ENCODE data around the gene ENTPD1.
"Not testable (repeated sequence)": the region's sequence is repeated elsewhere in the genome, so short reads cannot be mapped to it uniquely, and the experiment has no call there.

The ENTPD1 gene, protein sequence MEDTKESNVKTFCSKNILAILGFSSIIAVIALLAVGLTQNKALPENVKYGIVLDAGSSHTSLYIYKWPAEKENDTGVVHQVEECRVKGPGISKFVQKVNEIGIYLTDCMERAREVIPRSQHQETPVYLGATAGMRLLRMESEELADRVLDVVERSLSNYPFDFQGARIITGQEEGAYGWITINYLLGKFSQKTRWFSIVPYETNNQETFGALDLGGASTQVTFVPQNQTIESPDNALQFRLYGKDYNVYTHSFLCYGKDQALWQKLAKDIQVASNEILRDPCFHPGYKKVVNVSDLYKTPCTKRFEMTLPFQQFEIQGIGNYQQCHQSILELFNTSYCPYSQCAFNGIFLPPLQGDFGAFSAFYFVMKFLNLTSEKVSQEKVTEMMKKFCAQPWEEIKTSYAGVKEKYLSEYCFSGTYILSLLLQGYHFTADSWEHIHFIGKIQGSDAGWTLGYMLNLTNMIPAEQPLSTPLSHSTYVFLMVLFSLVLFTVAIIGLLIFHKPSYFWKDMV

DNA sequence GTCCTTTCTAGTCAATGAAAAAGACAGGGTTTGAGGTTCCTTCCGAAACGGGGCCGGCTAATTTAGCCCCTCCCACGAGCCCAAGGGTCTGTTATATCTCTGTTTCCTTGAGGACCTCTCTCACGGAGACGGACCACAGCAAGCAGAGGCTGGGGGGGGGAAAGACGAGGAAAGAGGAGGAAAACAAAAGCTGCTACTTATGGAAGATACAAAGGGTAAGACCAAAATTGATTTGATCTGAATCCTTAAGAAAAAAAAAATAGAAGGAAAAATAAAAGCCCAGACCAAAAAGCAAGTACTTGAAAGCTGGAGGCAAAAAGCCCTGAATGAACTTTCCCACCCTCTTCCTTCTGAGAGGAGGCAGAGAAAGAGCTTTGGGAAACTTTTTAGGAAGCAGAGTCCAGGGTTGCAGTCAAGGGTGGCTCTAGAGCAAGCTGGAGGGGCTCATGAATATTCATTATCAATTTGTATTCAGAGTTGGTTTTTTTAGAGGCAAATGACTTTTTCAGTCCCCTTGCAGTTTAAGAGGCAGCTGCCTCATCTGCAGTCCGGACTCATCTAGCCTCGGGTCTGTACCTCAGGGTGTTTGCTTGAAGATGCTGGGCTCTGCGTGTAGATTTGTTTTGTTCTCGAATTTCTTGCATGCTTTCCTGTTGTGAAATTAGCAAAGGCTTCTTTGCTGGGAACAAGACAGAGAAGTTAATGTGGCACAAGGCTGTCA lies at the start of gene ENTPD1:
TSS of gene ENTPD1 (plus strand) at position 123 of the 721 bp plus-strand sequence. CDS start at position 200, 77 bp downstream.
- DNase-seq (ENCODE audit: low read depth in 2 of 2) = no peak

DNA sequence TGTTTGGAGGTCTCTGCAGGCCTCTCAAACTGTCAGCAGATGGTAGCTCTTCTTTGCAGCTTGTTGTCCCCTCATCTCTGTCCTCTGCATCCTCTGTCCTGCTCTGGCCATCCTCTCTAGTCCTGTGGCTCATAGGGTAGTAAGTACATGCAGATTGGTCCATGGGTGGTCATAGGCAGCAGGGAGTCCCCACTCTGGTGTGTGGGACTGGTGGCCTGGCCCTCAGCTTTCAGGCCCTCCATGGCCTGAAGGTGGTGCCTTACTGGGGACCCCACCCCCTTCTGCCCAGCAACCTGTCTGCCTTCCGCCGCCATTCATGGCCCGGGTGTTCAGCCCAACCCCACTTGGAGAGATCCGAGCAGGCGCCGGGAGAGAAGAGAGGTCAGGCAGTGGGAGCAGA lies 49.4 kb upstream of the ENTPD1 start:
- DNase-seq (ENCODE audit: low read depth in 2 of 2) = no peak

DNA sequence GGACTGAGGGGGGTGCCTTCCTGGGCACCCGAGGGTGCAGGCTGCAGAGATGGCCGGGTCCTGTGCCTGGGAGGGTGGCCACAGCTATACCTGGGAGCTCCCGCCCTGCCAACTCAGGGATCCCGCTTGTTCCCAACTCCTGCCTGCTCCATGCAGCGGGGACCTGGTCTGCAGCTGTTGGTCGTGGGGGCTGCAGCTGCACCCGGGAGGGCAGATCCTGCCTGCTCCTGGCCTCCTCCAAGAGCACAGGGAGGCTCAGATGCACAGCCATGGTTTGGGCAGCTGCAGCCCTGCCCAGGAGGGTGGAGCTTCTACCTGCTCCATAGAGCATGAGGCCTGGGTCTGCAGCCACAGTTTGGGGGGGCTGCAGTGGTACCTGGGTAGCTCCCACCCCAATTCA lies 49.0 kb upstream of the ENTPD1 start:
- DNase-seq (ENCODE audit: low read depth in 2 of 2) = no peak

DNA sequence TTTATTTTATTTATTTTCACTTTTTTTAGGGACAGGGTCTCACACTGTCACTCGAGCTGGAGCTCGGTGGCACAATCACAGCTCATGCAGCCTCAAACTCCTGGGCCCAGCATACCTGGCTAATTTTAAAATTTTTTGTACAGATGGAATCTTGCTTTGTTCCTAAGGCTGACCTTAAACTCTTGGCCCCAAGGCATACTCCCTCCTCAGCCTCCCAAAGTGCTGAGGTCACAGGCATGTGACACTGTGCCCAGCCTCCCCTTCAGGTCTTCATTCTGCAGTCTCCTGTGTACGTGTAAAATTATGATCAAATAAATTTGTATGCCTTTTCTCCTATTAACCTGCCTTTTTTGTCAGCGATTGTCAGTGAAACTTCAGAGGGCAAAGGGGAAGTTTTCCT lies 44.5 kb upstream of the ENTPD1 start:
- no peak for DNase-seq (ENCODE audit: low read depth in 2 of 2)

DNA sequence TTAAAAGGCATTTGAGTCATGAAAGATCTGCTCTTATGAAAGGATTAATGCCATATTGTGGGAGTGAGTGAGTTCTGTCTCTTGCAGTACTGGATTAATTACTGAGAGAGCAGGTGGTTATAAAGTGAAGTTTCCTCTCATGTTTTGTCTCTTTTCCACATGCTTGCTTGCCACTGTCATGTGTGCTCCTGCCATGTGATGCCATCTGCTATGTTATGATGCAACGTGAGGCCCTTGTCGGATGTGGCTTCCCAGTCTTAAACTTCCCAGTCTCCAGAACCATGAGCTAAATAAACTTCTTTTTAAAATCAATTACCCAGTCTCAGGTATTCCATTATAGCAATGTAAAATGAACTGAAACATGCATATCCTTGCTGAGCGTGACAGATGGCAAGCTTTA lies 39.5 kb upstream of the ENTPD1 start:
- DNase-seq (ENCODE audit: low read depth in 2 of 2) = no peak

DNA sequence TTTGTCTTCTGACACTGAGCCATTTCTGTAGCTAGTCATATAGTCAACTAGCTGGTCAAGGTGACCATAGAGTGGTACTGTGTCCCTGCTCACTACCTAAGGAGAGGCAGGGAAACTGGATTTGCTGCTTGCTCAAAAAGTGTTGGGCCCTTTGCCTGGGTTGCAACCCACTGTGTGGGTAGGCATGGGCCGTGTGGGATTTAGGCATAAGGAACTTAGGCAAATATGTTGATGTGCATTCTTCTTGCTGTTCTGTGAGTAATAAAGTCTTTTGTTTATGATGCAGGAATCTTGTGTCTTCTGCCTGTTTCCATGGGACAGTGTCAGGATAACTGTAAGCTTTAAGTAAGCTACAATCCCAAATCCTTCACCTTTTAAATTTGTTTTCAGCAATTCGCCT lies 39.1 kb upstream of the ENTPD1 start:
- no peak for DNase-seq (ENCODE audit: low read depth in 2 of 2)

DNA sequence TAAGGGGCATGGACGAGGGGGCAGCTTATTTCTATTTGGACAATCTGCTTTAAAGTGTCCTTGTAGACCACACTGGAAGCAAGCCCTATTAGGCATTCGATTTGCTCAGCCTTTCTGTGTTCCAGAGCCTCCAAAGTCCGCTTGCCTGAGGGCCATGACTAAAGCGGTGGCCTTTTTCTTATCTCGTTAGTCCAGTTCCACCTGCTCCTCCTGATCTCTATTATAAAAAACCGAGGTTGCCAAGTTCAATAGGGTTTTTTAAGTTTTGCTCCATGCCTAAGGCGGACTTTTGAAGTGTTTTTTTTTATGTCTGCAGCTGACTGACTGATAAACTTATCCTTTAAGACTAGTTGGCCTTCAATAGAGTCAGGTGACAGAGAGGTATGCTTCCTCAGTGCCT lies 35.2 kb upstream of the ENTPD1 start:
- DNase-seq (ENCODE audit: low read depth in 2 of 2) = not testable (repeated sequence)

DNA sequence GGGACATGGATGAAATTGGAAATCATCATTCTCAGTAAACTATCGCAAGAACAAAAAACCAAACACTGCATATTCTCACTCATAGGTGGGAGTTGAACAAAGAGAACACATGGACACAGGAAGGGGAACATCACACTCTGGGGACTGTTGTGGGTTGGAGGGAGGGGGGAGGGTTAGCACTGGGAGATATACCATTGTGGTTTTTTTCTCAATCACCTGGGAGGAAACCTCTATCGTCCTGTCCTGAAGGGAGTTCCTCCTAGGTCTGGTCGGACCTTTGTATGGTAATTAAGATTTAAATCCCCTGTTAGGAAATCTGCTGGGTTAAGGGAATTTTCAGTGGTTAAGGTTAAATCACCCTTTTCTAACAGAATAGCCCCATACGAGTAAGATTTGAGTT lies 33.5 kb upstream of the ENTPD1 start:
- DNase-seq (ENCODE audit: low read depth in 2 of 2) = not testable (repeated sequence)

DNA sequence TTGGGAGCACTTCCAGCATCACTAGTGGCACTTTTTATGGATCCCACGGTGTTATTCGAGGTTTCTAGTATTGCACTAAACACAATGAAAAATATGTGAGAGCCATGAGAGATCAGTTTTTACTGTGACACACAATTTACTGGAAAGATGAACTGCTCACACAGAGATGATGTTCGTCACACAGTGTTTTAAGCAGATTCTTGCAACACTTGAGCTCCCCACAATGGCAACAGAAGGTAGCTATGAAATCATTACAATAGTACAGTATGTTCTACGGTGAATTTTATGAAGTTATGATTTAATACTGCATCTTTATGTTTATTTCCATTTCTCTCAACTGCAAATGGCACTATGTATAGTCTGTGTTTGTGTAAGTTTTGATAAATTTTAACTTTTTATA lies 27.4 kb upstream of the ENTPD1 start:
- DNase-seq (ENCODE audit: low read depth in 2 of 2) = no peak

DNA sequence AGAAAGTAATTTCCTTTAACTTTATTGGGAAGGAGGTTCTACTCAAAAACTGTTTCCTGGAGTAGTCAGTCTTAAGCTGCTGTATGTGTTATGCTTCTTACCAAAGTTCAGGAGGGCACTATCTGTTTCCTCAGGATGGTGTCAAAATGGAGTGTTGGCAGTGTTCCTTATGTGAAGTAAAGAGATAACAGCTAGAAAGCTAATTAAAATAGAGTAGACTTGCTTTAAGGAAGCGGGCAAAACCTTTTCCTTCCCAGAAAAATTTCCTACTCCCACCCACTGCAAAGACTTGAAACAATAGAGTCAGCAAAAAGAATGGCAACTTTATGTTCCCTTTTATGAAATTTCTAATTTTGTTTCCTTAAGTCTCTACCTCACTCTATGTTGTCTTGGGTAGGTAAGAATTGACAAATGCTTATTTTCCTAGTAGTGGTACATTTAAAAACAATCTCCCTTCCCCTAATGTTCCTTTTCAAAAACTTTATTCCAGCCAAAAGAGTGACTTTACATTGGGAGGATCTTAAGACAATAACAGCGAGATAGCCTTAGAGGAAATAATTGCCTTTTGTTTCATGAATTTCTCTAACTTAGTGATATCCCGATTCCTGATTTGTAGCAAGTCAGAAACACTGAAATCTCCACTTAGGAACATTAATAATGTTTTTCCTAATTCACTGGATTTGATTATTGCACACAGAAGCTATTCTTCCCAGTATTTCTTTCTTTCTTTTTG lies 26.5 kb upstream of the ENTPD1 start:
- DNase-seq (ENCODE audit: low read depth in 2 of 2) = no peak

DNA sequence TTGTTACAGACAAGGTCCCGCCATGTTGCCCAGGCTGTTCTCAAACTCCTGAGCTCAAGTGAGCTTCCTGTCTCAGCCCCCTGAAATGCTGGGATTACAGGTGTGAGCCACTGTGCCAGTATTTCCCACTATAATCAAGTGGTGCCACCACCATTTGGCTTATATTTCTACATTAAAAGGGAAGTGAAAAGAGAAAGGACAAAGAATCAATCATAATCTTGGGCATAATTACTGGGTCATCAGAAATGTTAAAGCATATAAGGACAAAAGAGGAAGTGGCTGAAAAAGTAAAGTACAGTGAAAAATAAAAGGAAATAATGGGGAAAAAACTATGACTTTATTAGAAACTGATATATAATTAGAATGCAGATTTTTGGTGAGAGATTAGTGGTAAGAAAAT lies 25.7 kb upstream of the ENTPD1 start:
- DNase-seq (ENCODE audit: low read depth in 2 of 2) = no peak

DNA sequence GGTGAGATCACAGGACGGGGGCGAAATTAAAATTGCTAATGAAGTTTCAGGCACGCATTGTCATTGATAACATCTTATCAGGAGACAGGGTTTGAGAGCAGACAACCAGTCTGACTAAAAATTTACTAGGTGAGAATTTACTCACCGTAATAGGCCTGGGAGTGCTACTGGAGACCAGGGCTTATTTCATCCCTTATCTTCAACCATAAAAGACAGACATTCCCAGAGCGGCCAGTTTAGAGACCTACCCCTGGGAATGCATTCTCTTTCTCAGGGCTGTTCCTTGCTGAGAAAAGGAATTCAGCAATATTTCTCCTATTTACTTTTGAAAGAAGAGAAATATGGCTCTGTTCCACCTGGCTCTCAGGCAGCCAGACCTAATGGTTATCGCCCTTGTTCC lies 23.1 kb upstream of the ENTPD1 start:
- not testable (repeated sequence) for DNase-seq (ENCODE audit: low read depth in 2 of 2)

DNA sequence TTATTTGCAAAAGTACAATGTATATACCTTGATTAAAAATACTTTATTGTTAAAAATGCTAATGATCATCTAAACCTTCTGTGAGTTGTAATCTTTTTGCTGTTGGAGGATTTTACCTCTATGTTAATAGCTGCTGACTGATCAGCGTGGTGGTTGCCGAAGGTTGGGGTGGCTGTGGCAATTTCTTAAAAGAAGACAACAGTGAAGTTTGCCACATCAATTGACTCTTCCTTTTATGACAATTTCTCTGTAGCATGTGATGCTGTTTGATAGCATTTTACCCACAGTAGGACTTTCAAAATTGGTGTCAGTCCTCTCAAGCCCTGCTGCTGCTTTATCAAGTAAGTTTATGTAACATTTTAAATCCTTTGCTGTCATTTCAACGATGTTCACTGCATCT lies 16.9 kb upstream of the ENTPD1 start:
- DNase-seq (ENCODE audit: low read depth in 2 of 2) = no peak

DNA sequence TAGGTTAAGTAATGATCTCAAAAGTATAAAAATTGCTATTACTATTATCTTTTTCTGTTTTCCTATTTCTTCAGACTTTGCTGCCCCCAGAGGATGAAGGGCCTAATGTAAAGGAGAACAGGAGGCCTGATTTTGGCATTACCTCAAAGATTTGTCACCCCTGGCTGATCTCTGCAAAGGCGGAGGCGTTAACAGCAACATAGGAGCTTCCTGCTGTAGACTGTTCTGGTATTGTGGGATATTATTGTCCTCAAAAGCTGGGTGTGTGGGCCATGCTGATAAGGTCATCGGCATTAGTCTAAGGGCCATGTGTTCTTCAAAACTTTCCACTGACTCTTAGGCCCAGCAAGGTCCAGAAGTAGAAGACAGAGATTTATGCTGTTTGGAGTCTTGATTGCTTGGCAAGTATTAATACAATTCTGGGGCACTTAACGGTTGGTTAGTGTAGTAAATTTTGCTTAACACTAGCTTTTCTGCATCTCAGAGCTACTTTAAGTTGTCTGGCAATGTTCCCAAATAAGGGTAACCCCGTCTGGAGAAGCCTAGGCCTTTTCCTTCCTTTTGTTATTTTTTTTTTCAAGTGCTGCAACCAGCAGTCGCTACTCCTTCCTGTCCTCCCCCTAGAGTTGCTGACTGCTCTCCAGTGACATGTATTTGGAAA lies 14.0 kb upstream of the ENTPD1 start:
- no peak for DNase-seq (ENCODE audit: low read depth in 2 of 2)

DNA sequence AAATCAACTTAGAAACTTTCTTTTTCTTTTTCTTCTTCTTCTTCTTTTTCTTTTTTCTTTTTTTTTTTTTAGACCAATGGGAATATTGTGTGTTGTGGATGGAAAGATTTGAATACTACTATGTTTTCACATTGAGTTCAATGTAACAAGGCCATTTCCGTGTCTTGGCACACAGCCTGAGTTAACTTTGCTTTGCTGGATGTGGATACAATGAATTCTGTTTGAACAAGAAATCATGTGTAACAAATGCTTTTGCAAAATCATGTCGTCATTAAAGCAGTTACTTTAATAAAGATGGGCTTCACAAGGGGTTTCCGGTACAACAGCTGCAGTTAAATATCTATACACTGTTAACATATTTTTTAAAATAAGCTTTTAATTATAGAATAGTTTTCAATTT lies 13.5 kb upstream of the ENTPD1 start:
- DNase-seq (ENCODE audit: low read depth in 2 of 2) = no peak

DNA sequence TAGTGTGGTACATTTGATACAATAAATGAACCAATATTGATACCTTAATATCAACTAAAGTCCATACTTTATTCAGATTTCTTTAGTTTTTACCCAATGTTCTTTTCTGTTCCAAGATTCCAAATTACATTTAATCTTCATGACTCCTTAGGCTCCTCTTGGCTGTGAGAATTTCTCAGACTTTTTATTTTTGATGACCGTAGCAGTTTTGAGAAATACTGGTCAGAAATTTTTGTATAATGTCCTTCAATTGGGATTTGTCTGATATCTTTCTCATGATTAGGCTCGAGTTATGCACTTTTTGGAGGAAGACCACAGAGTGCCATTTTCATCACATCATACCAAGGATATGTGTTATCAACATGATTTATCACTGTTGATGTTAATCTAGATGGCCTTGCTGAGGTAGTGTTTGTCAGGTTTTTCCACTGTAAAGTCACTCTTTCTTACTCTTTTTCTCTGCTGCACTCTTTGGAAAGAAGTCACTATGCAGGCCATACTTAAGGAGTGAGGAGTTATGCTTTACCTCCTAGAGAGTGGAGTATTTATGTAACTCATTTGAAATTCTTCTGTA lies 12.9 kb upstream of the ENTPD1 start:
- no peak for DNase-seq (ENCODE audit: low read depth in 2 of 2)

DNA sequence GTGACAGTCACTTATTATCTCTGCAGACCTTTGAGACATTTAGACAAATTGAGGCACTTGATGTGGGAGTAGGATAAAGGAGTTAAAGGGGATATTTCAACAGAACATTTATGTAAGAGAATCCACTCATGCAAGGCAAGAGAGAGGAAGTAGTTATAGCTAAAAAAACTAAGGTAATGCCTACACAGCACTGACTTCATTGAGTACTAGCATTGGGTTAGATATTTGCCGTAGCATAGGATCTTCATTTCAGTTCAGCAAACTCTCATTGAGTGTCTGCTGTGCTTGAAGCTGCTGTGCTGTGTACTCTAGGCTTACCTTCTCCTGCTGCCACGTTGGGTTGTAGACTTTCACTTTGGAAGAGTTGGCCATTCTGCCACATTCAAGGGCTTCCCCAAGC lies 10.5 kb upstream of the ENTPD1 start:
- DNase-seq (ENCODE audit: low read depth in 2 of 2) = no peak

DNA sequence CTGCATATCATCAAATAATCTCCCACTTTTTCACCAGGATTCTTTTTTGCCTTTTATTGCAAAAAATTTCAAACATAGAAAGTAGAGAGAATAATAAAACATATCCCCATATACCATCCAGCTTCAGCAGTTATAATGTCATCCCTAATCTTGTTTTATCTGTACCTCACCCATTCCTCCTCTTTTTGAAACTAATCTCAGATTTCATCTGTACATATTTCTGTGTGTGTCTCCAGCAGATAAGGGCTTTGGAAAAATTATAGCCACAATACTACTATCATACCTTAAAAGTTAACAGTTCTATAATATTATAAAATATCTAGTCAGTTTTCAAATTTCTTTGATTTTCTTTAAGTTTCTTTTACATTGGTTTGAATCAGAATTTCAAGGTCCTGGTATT lies 7.6 kb upstream of the ENTPD1 start:
- DNase-seq (ENCODE audit: low read depth in 2 of 2) = no peak

DNA sequence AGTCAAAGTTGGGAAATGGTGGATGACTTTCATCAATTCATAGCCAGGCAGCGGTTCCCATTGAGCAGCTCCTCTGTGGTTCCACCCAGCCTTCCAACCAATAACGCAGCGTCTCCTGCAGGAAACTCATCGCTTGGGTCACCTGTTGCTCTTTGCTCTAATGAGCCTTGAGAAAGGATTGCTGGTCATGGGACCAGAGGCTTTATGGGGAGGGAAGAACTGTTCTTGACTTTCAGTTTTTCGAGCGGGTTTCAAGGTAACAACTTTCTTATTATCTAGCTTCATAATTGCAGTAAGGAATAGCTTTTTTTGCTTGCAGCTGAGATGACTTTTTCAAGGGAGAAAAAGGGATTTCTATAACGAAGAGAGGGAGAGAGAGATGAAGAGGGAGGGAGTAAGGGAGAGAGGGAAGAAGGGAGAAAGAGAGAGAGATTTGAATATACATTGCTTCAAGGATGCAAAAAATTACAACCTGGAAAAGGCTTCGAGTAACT lies 405 bp upstream of the ENTPD1 start:
- DNase-seq (ENCODE audit: low read depth in 2 of 2) = no peak

DNA sequence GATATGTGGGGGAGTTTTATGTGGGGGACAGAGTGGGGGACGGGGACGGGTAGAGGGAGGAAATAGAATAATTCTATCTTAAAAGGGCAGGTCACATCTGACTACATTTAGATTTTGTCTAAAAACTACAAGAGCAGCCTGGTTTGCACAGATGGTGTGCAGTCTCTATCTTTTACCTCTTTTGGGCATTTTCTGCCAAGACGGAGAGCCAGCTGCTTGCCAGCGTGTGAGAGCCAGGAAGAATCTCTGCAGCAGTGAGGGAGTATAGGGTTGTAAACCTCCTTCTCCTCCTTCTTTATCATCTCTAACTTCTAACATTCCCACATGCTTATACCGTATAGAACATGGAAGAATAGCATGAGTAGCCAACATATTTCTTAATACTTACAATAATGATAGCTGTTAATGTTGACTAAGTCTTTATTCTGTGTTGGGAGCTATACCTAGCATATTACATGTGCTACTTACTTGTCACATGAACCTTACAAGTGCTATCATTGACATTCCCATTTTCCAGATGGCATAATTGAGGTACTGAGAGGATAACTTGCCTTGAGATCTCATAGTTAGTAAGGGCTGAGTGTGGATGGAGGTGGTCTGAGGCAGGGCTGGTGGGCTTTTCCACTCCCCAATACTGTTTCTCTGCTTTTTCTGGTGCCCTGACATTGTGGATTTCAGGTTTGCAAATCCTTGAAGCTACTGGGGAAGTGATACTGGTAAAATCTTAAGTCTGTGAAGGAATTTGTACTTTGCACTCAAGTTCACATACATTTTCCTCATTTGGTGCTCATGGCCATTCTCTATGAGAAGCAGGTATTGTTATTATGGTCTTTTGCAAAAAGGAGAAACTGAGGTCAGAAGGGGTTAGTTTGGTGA lies 1.1 kb downstream of the ENTPD1 start:
- DNase-seq (ENCODE audit: low read depth in 2 of 2) = no peak

All from stimulated activated CD4-positive, alpha-beta T cell treated with anti-CD3 and anti-CD28 coated beads, Interleukin-1b, Interleukin-23, amount 100 ng/mL, for 4 hours (primary cell).